ENCODE measurements around the gene BTBD2. TPM values are rescaled to one million over a fixed set of nuclear protein-coding genes. Genes with fewer than 3 reads are reported as not detected.

The BTBD2 gene
- total and polyA plus RNA-seq, 9 donors = 14.4 to 131 (median 88.0) TPM

DNA sequence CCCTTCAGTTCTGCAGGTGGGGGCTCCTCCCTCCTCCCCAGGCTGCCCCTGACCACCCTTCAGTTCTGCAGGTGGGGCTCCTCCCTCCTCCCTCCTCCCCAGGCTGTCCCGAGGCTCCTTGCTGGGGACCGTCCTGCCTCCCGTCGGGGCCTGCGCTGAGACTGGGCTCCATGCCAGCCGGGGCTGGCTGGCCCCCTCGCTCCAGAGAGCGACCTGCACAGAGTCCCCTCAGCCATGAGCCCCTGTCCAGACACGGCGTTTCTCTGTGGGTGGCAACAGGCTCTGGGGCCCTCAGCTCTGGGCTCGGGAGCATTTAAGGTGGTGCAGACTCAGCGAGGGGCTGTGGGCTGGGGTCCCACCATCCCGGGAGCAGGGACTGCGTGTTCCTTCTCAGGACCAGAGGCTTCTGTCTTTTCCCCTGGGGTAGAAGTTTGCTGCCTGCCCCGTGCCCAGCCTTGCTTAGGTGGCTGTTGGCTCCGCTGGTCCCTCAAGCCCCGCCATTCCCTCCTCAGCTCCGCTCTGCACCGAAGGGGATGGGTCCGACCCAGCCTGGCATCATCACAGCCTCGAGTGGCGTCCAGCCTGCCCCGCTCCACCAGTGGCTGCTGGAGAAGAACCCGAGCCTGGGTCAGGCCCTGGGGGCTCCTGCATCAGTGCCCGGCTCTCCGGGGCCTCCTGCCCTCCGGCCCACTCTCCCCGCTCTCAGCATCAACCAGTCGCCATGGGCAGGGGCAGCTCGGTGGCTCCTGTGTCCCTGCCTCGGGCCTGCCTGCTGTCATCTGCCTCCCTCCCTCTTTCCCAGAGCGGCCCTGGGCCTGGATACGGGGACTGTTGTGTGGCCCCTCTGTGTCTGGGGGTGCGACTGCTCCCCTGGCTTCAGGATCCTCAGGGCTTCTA lies 47.0 kb downstream of the BTBD2 start:
- intact Hi-C loops (cut with DNase I) = no loop called here
- WGBS, 3 donors = 71 to 78% (median 75%) methylated on average over 29 to 34 of the region's 34 CpGs
- H3K36me3 ChIP-seq = no peaks in the 10 kb centered on the region
- DNase-seq = no peak
- no peak overlapping the region for H3K4me3 ChIP-seq
- no peaks in the 10 kb centered on the region for H3K9me3 ChIP-seq
- TF ChIP-seq EP300 (IDR thresholded peaks at IDR 0.05) (no peak), POLR2A (IDR thresholded peaks at IDR 0.05) (no peak)
- TF ChIP-seq, protein P1, sequence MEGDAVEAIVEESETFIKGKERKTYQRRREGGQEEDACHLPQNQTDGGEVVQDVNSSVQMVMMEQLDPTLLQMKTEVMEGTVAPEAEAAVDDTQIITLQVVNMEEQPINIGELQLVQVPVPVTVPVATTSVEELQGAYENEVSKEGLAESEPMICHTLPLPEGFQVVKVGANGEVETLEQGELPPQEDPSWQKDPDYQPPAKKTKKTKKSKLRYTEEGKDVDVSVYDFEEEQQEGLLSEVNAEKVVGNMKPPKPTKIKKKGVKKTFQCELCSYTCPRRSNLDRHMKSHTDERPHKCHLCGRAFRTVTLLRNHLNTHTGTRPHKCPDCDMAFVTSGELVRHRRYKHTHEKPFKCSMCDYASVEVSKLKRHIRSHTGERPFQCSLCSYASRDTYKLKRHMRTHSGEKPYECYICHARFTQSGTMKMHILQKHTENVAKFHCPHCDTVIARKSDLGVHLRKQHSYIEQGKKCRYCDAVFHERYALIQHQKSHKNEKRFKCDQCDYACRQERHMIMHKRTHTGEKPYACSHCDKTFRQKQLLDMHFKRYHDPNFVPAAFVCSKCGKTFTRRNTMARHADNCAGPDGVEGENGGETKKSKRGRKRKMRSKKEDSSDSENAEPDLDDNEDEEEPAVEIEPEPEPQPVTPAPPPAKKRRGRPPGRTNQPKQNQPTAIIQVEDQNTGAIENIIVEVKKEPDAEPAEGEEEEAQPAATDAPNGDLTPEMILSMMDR (IDR thresholded peaks at IDR 0.05) = no peak
- no peaks in the 10 kb centered on the region for H3K4me1 ChIP-seq (ENCODE audit: insufficient read depth)
- no peak overlapping the region for H3K27ac ChIP-seq
- H3K27me3 ChIP-seq = no peaks in the 10 kb centered on the region

DNA sequence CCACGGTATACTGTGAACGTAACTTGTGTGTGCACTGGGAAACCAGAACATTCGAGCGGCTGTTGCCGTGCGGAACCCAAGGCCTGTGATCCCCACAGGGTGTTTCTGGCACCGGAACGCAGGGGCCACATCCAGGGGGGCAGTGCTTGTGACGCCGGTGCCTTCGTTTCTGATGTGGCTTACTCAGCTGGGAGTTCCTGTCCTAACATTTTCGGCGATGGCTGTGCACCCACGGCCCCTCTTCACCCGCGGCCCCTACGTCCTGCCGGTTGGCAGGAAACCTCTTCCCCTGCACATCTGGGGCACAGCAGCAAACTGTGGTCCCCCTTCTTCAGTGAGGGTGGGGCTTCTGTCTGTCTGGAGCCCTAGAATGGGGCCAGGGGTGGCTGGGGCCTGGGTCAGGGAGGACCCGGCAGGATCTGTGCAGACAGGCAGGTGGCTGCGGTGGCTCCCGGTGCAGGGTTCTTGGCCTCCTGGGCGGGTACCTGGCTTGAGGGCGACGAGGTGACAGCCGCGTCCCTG lies 48.4 kb downstream of the BTBD2 start:
- Histone ChIP-seq H3K9me3 (no peaks in the 10 kb centered on the region), H3K4me1 (ENCODE audit: insufficient read depth) (no peaks in the 10 kb centered on the region), H3K27ac (no peak overlapping the region), H3K36me3 (no peaks in the 10 kb centered on the region), H3K27me3 (no peaks in the 10 kb centered on the region), H3K4me3 (no peak overlapping the region)
- TF ChIP-seq EP300 (IDR thresholded peaks at IDR 0.05) (no peak), POLR2A (IDR thresholded peaks at IDR 0.05) (no peak)
- TF ChIP-seq, protein P1 (IDR thresholded peaks at IDR 0.05) = no peak
- intact Hi-C loops (cut with DNase I) = no loop called here
- 90 to 91% (median 91%) methylated on average over 21 to 26 of the region's 26 CpGs for WGBS, 3 donors
- DNase-seq = no peak

DNA sequence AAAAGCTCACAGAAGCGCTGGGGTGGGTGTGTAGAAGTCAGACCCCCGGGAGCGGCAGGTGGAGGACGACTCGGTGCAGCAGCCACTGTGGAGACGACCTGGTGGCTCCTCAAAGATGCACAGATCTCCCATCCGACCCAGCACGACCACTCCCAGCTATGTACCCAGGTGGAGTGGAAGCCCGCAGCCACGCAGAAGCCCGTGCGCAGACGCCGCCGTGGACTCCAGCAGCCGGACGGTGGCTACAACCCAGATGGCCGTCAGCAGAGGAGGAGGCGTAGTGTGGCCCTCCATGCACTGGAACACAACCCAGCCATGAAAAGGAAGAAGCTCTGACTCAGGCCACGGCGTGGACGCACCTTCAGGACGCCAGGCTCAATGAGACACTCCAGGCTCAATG lies 52.8 kb downstream of the BTBD2 start:
- intact Hi-C loops (cut with DNase I) = no loop called here
- no peak overlapping the region for H3K27ac ChIP-seq
- TF ChIP-seq POLR2A (IDR thresholded peaks at IDR 0.05) (no peak), EP300 (IDR thresholded peaks at IDR 0.05) (no peak)
- TF ChIP-seq, protein P1 (IDR thresholded peaks at IDR 0.05) = no peak
- peaks cover 11% of the 10 kb centered on the region for H3K4me1 ChIP-seq (ENCODE audit: insufficient read depth)
- H3K4me3 ChIP-seq = no peak overlapping the region
- H3K36me3 ChIP-seq = no peaks in the 10 kb centered on the region
- no peaks in the 10 kb centered on the region for H3K9me3 ChIP-seq
- no peaks in the 10 kb centered on the region for H3K27me3 ChIP-seq
- DNase-seq = no peak
- 95% methylated on average over 23 of the region's 23 CpGs for WGBS, 3 donors

DNA sequence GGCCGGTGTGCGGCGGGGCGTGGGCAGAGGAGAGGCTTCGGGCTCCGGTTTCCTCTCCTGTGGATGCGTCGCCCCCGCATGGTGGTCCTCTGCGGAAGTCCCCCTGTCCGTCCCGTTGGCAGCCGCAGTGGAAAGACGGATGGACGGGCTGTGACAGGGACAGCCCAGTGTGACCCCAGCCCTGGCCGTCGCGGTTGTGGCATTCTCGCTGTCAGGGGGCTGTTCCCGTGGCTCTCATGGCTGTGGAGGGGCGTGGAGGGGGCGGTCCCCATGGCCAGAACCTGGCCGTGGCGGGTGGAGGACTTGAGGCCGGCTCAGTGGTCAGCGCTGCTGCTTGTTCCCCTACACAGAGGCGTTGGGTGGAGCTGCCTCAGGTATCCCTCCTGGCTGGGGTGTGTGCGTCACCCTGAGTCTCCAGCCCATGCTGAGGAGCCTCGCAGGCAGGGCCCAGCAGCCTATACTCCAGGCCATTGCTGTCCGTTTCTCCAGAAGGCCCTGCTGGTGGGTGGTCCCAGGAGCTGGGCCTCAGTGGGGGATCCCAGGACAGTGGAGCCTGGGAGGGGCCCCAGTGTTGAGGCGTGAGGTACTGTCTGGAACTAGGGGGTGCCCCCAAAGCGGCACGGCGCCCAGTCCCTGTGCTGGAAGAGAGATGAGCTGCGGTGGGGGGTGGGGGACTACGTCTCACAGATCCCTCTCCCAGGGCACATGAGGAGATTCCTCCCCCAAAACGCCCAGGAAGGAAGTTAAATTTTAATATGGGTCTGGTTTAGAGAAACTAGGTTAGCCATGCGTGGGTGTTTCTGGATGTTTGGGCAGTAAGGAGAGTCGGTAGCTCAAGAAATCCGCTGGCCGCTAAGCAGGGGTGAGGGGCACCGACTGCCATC lies 54.3 kb downstream of the BTBD2 start:
- H3K4me3 ChIP-seq = no peak overlapping the region
- intact Hi-C loops (cut with DNase I) = no loop called here
- DNase-seq = peak in 1 of 5 donors; percentile 59
- H3K27ac ChIP-seq = peak overlapping the region in 1 of 2 donors; percentile 35
- no peaks in the 10 kb centered on the region for H3K27me3 ChIP-seq
- no peaks in the 10 kb centered on the region for H3K36me3 ChIP-seq
- no peaks in the 10 kb centered on the region for H3K9me3 ChIP-seq
- TF ChIP-seq, protein P1 (IDR thresholded peaks at IDR 0.05) = no peak
- WGBS, 3 donors = 54 to 66% (median 64%) methylated on average over 42 of the region's 42 CpGs
- H3K4me1 ChIP-seq (ENCODE audit: insufficient read depth) = peaks cover 13% of the 10 kb centered on the region
